ENCODE results near the gene CCDC107. TPM values are rescaled to one million over a fixed set of nuclear protein-coding genes. Genes with fewer than 3 reads are reported as not detected.
A peak's percentile ranks its signal among the peaks of the same experiment; 100 is the strongest.

CCDC107 gene
- total and polyA plus RNA-seq, 4 donors, result 53.7 to 224 (median 72.7) TPM

GRCh38 chr9:35616681-35617459, 41.2 kb upstream of the CCDC107 start:
- H3K27me3 ChIP-seq (ENCODE audit: control insufficient read depth in 1 of 2, insufficient read depth in 2 of 2, low read length in 1 of 2), result no peaks in the 10 kb centered on the region
- no peaks in the 10 kb centered on the region for H3K9me3 ChIP-seq (ENCODE audit: control insufficient read depth, low read length)
- DNase-seq (peak; percentile 90 to 93), ATAC-seq (ENCODE audit: low FRiP score) (peak; percentile 78)
- intact Hi-C loops (cut with DNase I), result no loop called here
- no peaks in the 10 kb centered on the region for H3K36me3 ChIP-seq (ENCODE audit: control insufficient read depth in 1 of 2, insufficient read depth in 2 of 2, low read length in 1 of 2)
- no peak overlapping the region for H3K27ac ChIP-seq (ENCODE audit: low read depth in 1 of 2, low read length in 2 of 2)
- peak overlapping the region in 1 of 2 donors; percentile 8 for H3K4me3 ChIP-seq (ENCODE audit: low read length in 2 of 2)
- no peaks in the 10 kb centered on the region for H3K4me1 ChIP-seq (ENCODE audit: control insufficient read depth in 1 of 2, insufficient read depth in 2 of 2, low read length in 2 of 2)
- WGBS, 2 donors, result 10 to 11% methylated on average over 51 of the region's 51 CpGs

GRCh38 chr9:35617548-35617947, 40.5 kb upstream of the CCDC107 start:
- intact Hi-C loops (cut with DNase I), result no loop called here
- Histone ChIP-seq H3K9me3 (ENCODE audit: control insufficient read depth, low read length) (no peaks in the 10 kb centered on the region), H3K4me3 (ENCODE audit: low read length in 2 of 2) (no peak overlapping the region), H3K36me3 (ENCODE audit: control insufficient read depth in 1 of 2, insufficient read depth in 2 of 2, low read length in 1 of 2) (no peaks in the 10 kb centered on the region), H3K4me1 (ENCODE audit: control insufficient read depth in 1 of 2, insufficient read depth in 2 of 2, low read length in 2 of 2) (no peaks in the 10 kb centered on the region), H3K27ac (ENCODE audit: low read depth in 1 of 2, low read length in 2 of 2) (no peak overlapping the region), H3K27me3 (ENCODE audit: control insufficient read depth in 1 of 2, insufficient read depth in 2 of 2, low read length in 1 of 2) (no peaks in the 10 kb centered on the region)
- 71 to 73% methylated on average over 8 of the region's 8 CpGs for WGBS, 2 donors
- ATAC-seq (ENCODE audit: low FRiP score) (no peak), DNase-seq (no peak)

- no peaks in the 10 kb centered on the region for H3K36me3 ChIP-seq (ENCODE audit: control insufficient read depth in 1 of 2, insufficient read depth in 2 of 2, low read length in 1 of 2)
- H3K4me1 ChIP-seq (ENCODE audit: control insufficient read depth in 1 of 2, insufficient read depth in 2 of 2, low read length in 2 of 2), result no peaks in the 10 kb centered on the region
- DNase-seq (peak in 1 of 2 donors; percentile 62), ATAC-seq (ENCODE audit: low FRiP score) (peak; percentile 6)
- H3K27ac ChIP-seq (ENCODE audit: low read depth in 1 of 2, low read length in 2 of 2), result no peak within 1 kb of the TSS
- 80 to 87% methylated on average over 7 of the region's 7 CpGs for WGBS, 2 donors
- peak within 1 kb of the TSS in 1 of 2 donors; percentile 8 for H3K4me3 ChIP-seq (ENCODE audit: low read length in 2 of 2)
- H3K27me3 ChIP-seq (ENCODE audit: control insufficient read depth in 1 of 2, insufficient read depth in 2 of 2, low read length in 1 of 2), result no peaks in the 10 kb centered on the region
- intact Hi-C loops (cut with DNase I), result no loop called here
- no peaks in the 10 kb centered on the region for H3K9me3 ChIP-seq (ENCODE audit: control insufficient read depth, low read length)
Observed at GRCh38 chr9:35618325-35618727, 39.8 kb upstream of the CCDC107 start, which contains the start of gene CD72. TSS of gene CD72 (minus strand) at chr9:35618413. CDS start at chr9:35618303, 110 bp downstream.

GRCh38 chr9:35618854-35619799, 39.0 kb upstream of the CCDC107 start:
- ATAC-seq (ENCODE audit: low FRiP score) (no peak), DNase-seq (peak in 1 of 2 donors; percentile 80)
- Histone ChIP-seq H3K4me1 (ENCODE audit: control insufficient read depth in 1 of 2, insufficient read depth in 2 of 2, low read length in 2 of 2) (no peaks in the 10 kb centered on the region), H3K36me3 (ENCODE audit: control insufficient read depth in 1 of 2, insufficient read depth in 2 of 2, low read length in 1 of 2) (no peaks in the 10 kb centered on the region), H3K27ac (ENCODE audit: low read depth in 1 of 2, low read length in 2 of 2) (no peak overlapping the region), H3K9me3 (ENCODE audit: control insufficient read depth, low read length) (no peaks in the 10 kb centered on the region), H3K4me3 (ENCODE audit: low read length in 2 of 2) (no peak overlapping the region), H3K27me3 (ENCODE audit: control insufficient read depth in 1 of 2, insufficient read depth in 2 of 2, low read length in 1 of 2) (no peaks in the 10 kb centered on the region)
- intact Hi-C loops (cut with DNase I), result no loop called here
- 93% methylated on average over 17 of the region's 17 CpGs for WGBS, 2 donors

- ATAC-seq (ENCODE audit: low FRiP score), result no peak
- no peaks in the 10 kb centered on the region for H3K4me1 ChIP-seq (ENCODE audit: control insufficient read depth in 1 of 2, insufficient read depth in 2 of 2, low read length in 2 of 2)
- intact Hi-C loops (cut with DNase I), result no loop called here
- no peak for DNase-seq
- H3K27me3 ChIP-seq (ENCODE audit: control insufficient read depth in 1 of 2, insufficient read depth in 2 of 2, low read length in 1 of 2), result no peaks in the 10 kb centered on the region
- no peaks in the 10 kb centered on the region for H3K9me3 ChIP-seq (ENCODE audit: control insufficient read depth, low read length)
- H3K27ac ChIP-seq (ENCODE audit: low read depth in 1 of 2, low read length in 2 of 2), result no peak overlapping the region
- no peak overlapping the region for H3K4me3 ChIP-seq (ENCODE audit: low read length in 2 of 2)
- 71 to 74% methylated on average over 2 of the region's 2 CpGs for WGBS, 2 donors
- no peaks in the 10 kb centered on the region for H3K36me3 ChIP-seq (ENCODE audit: control insufficient read depth in 1 of 2, insufficient read depth in 2 of 2, low read length in 1 of 2)
Observed at GRCh38 chr9:35619800-35620158, 38.3 kb upstream of the CCDC107 start.

GRCh38 chr9:35627575-35627974, 30.5 kb upstream of the CCDC107 start:
- H3K4me3 ChIP-seq (ENCODE audit: low read length in 2 of 2), result no peak overlapping the region
- H3K27me3 ChIP-seq (ENCODE audit: control insufficient read depth in 1 of 2, insufficient read depth in 2 of 2, low read length in 1 of 2), result no peaks in the 10 kb centered on the region
- WGBS, 2 donors, result 89 to 92% methylated on average over 2 of the region's 2 CpGs
- no peaks in the 10 kb centered on the region for H3K36me3 ChIP-seq (ENCODE audit: control insufficient read depth in 1 of 2, insufficient read depth in 2 of 2, low read length in 1 of 2)
- no peak for DNase-seq
- ATAC-seq (ENCODE audit: low FRiP score), result no peak
- H3K4me1 ChIP-seq (ENCODE audit: control insufficient read depth in 1 of 2, insufficient read depth in 2 of 2, low read length in 2 of 2), result no peaks in the 10 kb centered on the region
- no peak overlapping the region for H3K27ac ChIP-seq (ENCODE audit: low read depth in 1 of 2, low read length in 2 of 2)
- H3K9me3 ChIP-seq (ENCODE audit: control insufficient read depth, low read length), result no peaks in the 10 kb centered on the region
- intact Hi-C loops (cut with DNase I), result no loop called here

- no peak overlapping the region for H3K4me3 ChIP-seq (ENCODE audit: low read length in 2 of 2)
- no peak overlapping the region for H3K27ac ChIP-seq (ENCODE audit: low read depth in 1 of 2, low read length in 2 of 2)
- no peaks in the 10 kb centered on the region for H3K36me3 ChIP-seq (ENCODE audit: control insufficient read depth in 1 of 2, insufficient read depth in 2 of 2, low read length in 1 of 2)
- H3K9me3 ChIP-seq (ENCODE audit: control insufficient read depth, low read length), result no peaks in the 10 kb centered on the region
- H3K4me1 ChIP-seq (ENCODE audit: control insufficient read depth in 1 of 2, insufficient read depth in 2 of 2, low read length in 2 of 2), result no peaks in the 10 kb centered on the region
- WGBS, 2 donors, result 96 to 99% methylated on average over 6 of the region's 6 CpGs
- no peaks in the 10 kb centered on the region for H3K27me3 ChIP-seq (ENCODE audit: control insufficient read depth in 1 of 2, insufficient read depth in 2 of 2, low read length in 1 of 2)
- no peak for ATAC-seq (ENCODE audit: low FRiP score)
- intact Hi-C loops (cut with DNase I), result no loop called here
- DNase-seq, result no peak
Observed at GRCh38 chr9:35628389-35628991, 29.6 kb upstream of the CCDC107 start.

- no peaks in the 10 kb centered on the region for H3K36me3 ChIP-seq (ENCODE audit: control insufficient read depth in 1 of 2, insufficient read depth in 2 of 2, low read length in 1 of 2)
- WGBS, 2 donors, result 86 to 87% methylated on average over 5 of the region's 5 CpGs
- no peak for DNase-seq
- no peaks in the 10 kb centered on the region for H3K4me1 ChIP-seq (ENCODE audit: control insufficient read depth in 1 of 2, insufficient read depth in 2 of 2, low read length in 2 of 2)
- no peak for ATAC-seq (ENCODE audit: low FRiP score)
- no peaks in the 10 kb centered on the region for H3K27me3 ChIP-seq (ENCODE audit: control insufficient read depth in 1 of 2, insufficient read depth in 2 of 2, low read length in 1 of 2)
- no peaks in the 10 kb centered on the region for H3K9me3 ChIP-seq (ENCODE audit: control insufficient read depth, low read length)
- H3K4me3 ChIP-seq (ENCODE audit: low read length in 2 of 2), result no peak overlapping the region
- intact Hi-C loops (cut with DNase I), result no loop called here
- H3K27ac ChIP-seq (ENCODE audit: low read depth in 1 of 2, low read length in 2 of 2), result no peak overlapping the region
Observed at GRCh38 chr9:35629597-35629996, 28.5 kb upstream of the CCDC107 start.

Measured in aorta (tissue), 5 donors.